ENCODE data around the gene GALNT9.
A peak's percentile ranks its signal among the peaks of the same experiment; 100 is the strongest.
"Not testable (repeated sequence)": the region's sequence is repeated elsewhere in the genome, so short reads cannot be mapped to it uniquely, and the experiment has no call there.

GALNT9 gene

GRCh38 chr12:132153501-132154340 lies 175.7 kb downstream of the GALNT9 start:
- peak; percentile 76 for DNase-seq

GRCh38 chr12:132152953-132153352 lies 176.4 kb downstream of the GALNT9 start:
- no peak for DNase-seq

GRCh38 chr12:132152411-132152821 lies 177.0 kb downstream of the GALNT9 start:
- DNase-seq = no peak

- DNase-seq = no peak
These were observed 177.5 kb downstream of the GALNT9 start for GRCh38 chr12:132151766-132152410.

GRCh38 chr12:132151145-132151765 lies 178.1 kb downstream of the GALNT9 start:
- DNase-seq = no peak

GRCh38 chr12:132150780-132151144 lies 178.6 kb downstream of the GALNT9 start:
- DNase-seq = no peak

- not testable (repeated sequence) for DNase-seq
These were observed 179.9 kb downstream of the GALNT9 start for GRCh38 chr12:132149526-132149925.

GRCh38 chr12:132148368-132149045 lies 180.9 kb downstream of the GALNT9 start:
- DNase-seq = no peak

- no peak for DNase-seq
These were observed 181.7 kb downstream of the GALNT9 start for GRCh38 chr12:132147423-132148367.

GRCh38 chr12:132146772-132147422 lies 182.5 kb downstream of the GALNT9 start:
- DNase-seq = no peak

Data from NCI-H2171 (cell line).